Kidney epithelial cell (primary cell): ENCODE results near the gene ABR. TPM values are rescaled to one million over a fixed set of nuclear protein-coding genes. Genes with fewer than 3 reads are reported as not detected.
"Not testable (repeated sequence)": the region's sequence is repeated elsewhere in the genome, so short reads cannot be mapped to it uniquely, and the experiment has no call there.

ENCODE experiments used
- DNase-seq: peaks from one replicate; pipeline ENCODE4 v3.0.0-alpha.2; 2010; ENCODE audit warnings: low read depth
- H3K27me3 ChIP-seq: 2 replicates; pipeline ENCODE4 v1.6.0; 2011; ENCODE audit warnings: low read length; ENCODE audit not compliant: control insufficient read depth, insufficient read depth
- H3K36me3 ChIP-seq: 2 replicates; pipeline ENCODE4 v1.5.1; 2011; ENCODE audit warnings: low read length; ENCODE audit not compliant: control insufficient read depth, insufficient read depth
- H3K4me3 ChIP-seq: 2 replicates; pipeline ENCODE4 v1.5.1; 2011; ENCODE audit warnings: low read depth, mild to moderate bottlenecking, control low read depth, low read length
- total RNA-seq: library from RNA; depleted of rRNA; stranded (reverse); fragments of >200 nt; gene quantifications from 2 replicates; pipeline ENCODE4 v1.2.3, GENCODE V29; 2015
- TF ChIP-seq, protein P1 (sequence below): IDR thresholded peaks from 2 replicates; pipeline ENCODE4 v1.5.1; 2011; ENCODE audit warnings: mild to moderate bottlenecking, moderate library complexity, low read length, control low read depth, inconsistent platforms; ENCODE audit not compliant: insufficient read depth, poor library complexity, severe bottlenecking

Gene ABR
- total RNA-seq, 1 donor from 2014 or later, result 141 TPM

GRCh38 chr17:1104222-1104621 is 75.6 kb downstream of the ABR start:
- H3K36me3 ChIP-seq, result no peaks in the 10 kb centered on the region
- TF ChIP-seq, protein P1, sequence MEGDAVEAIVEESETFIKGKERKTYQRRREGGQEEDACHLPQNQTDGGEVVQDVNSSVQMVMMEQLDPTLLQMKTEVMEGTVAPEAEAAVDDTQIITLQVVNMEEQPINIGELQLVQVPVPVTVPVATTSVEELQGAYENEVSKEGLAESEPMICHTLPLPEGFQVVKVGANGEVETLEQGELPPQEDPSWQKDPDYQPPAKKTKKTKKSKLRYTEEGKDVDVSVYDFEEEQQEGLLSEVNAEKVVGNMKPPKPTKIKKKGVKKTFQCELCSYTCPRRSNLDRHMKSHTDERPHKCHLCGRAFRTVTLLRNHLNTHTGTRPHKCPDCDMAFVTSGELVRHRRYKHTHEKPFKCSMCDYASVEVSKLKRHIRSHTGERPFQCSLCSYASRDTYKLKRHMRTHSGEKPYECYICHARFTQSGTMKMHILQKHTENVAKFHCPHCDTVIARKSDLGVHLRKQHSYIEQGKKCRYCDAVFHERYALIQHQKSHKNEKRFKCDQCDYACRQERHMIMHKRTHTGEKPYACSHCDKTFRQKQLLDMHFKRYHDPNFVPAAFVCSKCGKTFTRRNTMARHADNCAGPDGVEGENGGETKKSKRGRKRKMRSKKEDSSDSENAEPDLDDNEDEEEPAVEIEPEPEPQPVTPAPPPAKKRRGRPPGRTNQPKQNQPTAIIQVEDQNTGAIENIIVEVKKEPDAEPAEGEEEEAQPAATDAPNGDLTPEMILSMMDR, result no peak
- no peak overlapping the region for H3K4me3 ChIP-seq
- no peak for DNase-seq
- no peaks in the 10 kb centered on the region for H3K27me3 ChIP-seq

GRCh38 chr17:1100382-1100781 is 79.4 kb downstream of the ABR start:
- H3K27me3 ChIP-seq, result no peaks in the 10 kb centered on the region
- H3K4me3 ChIP-seq, result no peak overlapping the region
- DNase-seq, result no peak
- no peaks in the 10 kb centered on the region for H3K36me3 ChIP-seq
- TF ChIP-seq, protein P1, result no peak

GRCh38 chr17:1099242-1099641 is 80.5 kb downstream of the ABR start:
- TF ChIP-seq, protein P1, result no peak

GRCh38 chr17:1097972-1098744 is 81.6 kb downstream of the ABR start:
- H3K4me3 ChIP-seq, H3K27me3 ChIP-seq, DNase-seq, H3K36me3 ChIP-seq: not testable (repeated sequence)

More at GRCh38 chr17:1099242-1099641, 80.5 kb downstream of the ABR start:
- Histone ChIP-seq H3K4me3 (no peak overlapping the region), H3K27me3 (no peaks in the 10 kb centered on the region), H3K36me3 (no peaks in the 10 kb centered on the region)
- DNase-seq, result no peak

DNA sequence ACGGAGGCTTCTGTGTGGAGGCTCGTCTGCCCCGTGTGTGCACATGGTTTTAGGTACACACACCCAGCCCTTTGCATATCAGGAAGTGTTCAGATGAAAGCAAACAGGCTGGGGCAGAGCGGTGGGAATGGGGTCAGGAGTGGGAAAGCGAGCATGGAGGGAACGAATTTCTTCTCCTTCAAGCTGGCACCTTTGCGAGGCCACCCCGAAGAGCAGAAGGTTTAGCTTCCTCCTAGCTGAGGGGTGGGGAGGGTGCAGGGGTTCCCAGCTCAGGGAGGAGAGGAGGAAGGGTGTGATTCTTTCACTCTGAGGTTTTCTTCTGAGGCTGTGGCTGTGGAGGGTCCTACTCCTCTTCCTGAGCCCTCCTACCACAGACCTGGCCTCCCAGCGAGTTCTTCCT is 83.6 kb downstream of the ABR start:
- Histone ChIP-seq H3K27me3 (no peaks in the 10 kb centered on the region), H3K36me3 (no peaks in the 10 kb centered on the region), H3K4me3 (no peak overlapping the region)
- DNase-seq, result no peak
- TF ChIP-seq, protein P1, result no peak

DNA sequence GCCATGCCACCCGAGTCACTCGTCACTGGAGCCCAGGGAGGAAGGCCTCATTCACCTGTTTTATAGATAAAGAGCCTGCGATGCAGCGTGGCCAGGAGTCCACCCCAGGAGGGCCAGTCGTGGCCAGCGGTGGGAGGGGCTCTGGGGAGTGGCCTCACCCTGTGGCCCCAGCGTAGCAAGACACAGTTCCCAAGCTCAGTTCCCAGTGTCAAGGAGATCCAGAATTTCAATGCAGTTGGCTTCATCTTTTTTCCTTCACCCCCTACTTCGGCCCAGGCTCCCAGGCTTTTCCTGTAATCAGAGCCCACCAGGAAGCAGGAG is 84.0 kb downstream of the ABR start:
- H3K27me3 ChIP-seq, result no peaks in the 10 kb centered on the region
- DNase-seq, result no peak
- no peaks in the 10 kb centered on the region for H3K36me3 ChIP-seq
- TF ChIP-seq, protein P1, result no peak
- no peak overlapping the region for H3K4me3 ChIP-seq
